Mesothelial cell of epicardium (in vitro differentiated cells): ENCODE results near the gene CDH23. TPM values are rescaled to one million over a fixed set of nuclear protein-coding genes. Genes with fewer than 3 reads are reported as not detected.

Experiments used
- DNase-seq, 2 experiments: peaks; one replicate each; pipeline ENCODE4 v3.0.0; 2021; ENCODE audit warnings: low spot score in 2 of 2; ENCODE audit not compliant: unreplicated experiment in 2 of 2
- H3K27ac Mint-ChIP-seq: 2 replicates; pipeline ENCODE4 v1.8.0; 2021; ENCODE audit warnings: mixed read lengths
- H3K27me3 Mint-ChIP-seq: 2 replicates; pipeline ENCODE4 v1.8.0; 2021; ENCODE audit warnings: low read depth, mixed read lengths
- H3K36me3 Mint-ChIP-seq: 2 replicates; pipeline ENCODE4 v1.8.0; 2021; ENCODE audit warnings: mixed read lengths
- H3K4me1 Mint-ChIP-seq: 2 replicates; pipeline ENCODE4 v1.8.0; 2021; ENCODE audit warnings: mixed read lengths
- H3K4me3 Mint-ChIP-seq: 2 replicates; pipeline ENCODE4 v1.8.0; 2021; ENCODE audit warnings: mild to moderate bottlenecking, moderate library complexity, mixed read lengths
- H3K9me3 Mint-ChIP-seq: 2 replicates; pipeline ENCODE4 v1.8.0; 2021; ENCODE audit warnings: mixed read lengths
- CTCF ChIP-seq: fragments of 200-600 bp; sonication (generic); IDR thresholded peaks from one replicate; pipeline ENCODE4 v1.5.0; 2021; ENCODE audit warnings: antibody characterized with exemption; ENCODE audit not compliant: unreplicated experiment
- total RNA-seq: library from RNA; stranded (reverse); gene quantifications from 3 replicates; pipeline ENCODE4 v1.2.1, GENCODE V29; 2021

The CDH23 gene
- total RNA-seq, 1 donor from 2014 or later: 2.5 TPM

GRCh38 chr10:71725249-71725648, 328.5 kb downstream of the CDH23 start:
- Mint-ChIP-seq H3K4me1 (peaks cover 29% of the 10 kb centered on the region), H3K27me3 (no peaks in the 10 kb centered on the region), H3K36me3 (no peaks in the 10 kb centered on the region), H3K27ac (no peak overlapping the region), H3K9me3 (no peaks in the 10 kb centered on the region), H3K4me3 (no peak overlapping the region)
- TF ChIP-seq CTCF: no peak
- no peak for DNase-seq

GRCh38 chr10:71725998-71726579, 329.4 kb downstream of the CDH23 start:
- Mint-ChIP-seq H3K9me3 (no peaks in the 10 kb centered on the region), H3K4me3 (no peak overlapping the region), H3K27ac (no peak overlapping the region), H3K4me1 (peaks cover 29% of the 10 kb centered on the region), H3K27me3 (no peaks in the 10 kb centered on the region), H3K36me3 (no peaks in the 10 kb centered on the region)
- DNase-seq: no peak
- TF ChIP-seq CTCF: peak; percentile 54

- peaks cover 29% of the 10 kb centered on the region for H3K4me1 Mint-ChIP-seq
- H3K27me3 Mint-ChIP-seq: no peaks in the 10 kb centered on the region
- H3K27ac Mint-ChIP-seq: no peak overlapping the region
- no peak for DNase-seq
- no peaks in the 10 kb centered on the region for H3K36me3 Mint-ChIP-seq
- H3K4me3 Mint-ChIP-seq: no peak overlapping the region
- no peaks in the 10 kb centered on the region for H3K9me3 Mint-ChIP-seq
- TF ChIP-seq CTCF: no peak
Measured at GRCh38 chr10:71726580-71727104, 329.9 kb downstream of the CDH23 start.

GRCh38 chr10:71727105-71727737, 330.5 kb downstream of the CDH23 start:
- TF ChIP-seq CTCF: no peak
- no peak for DNase-seq
- peaks cover 29% of the 10 kb centered on the region for H3K4me1 Mint-ChIP-seq
- no peak overlapping the region for H3K4me3 Mint-ChIP-seq
- no peaks in the 10 kb centered on the region for H3K36me3 Mint-ChIP-seq
- no peaks in the 10 kb centered on the region for H3K9me3 Mint-ChIP-seq
- no peaks in the 10 kb centered on the region for H3K27me3 Mint-ChIP-seq
- no peak overlapping the region for H3K27ac Mint-ChIP-seq

GRCh38 chr10:71727738-71728737, 331.3 kb downstream of the CDH23 start:
- DNase-seq: no peak
- Mint-ChIP-seq H3K4me3 (no peak overlapping the region), H3K9me3 (no peaks in the 10 kb centered on the region), H3K36me3 (no peaks in the 10 kb centered on the region), H3K4me1 (peaks cover 29% of the 10 kb centered on the region), H3K27me3 (no peaks in the 10 kb centered on the region), H3K27ac (peak overlapping the region; percentile 35)
- TF ChIP-seq CTCF: no peak
